HepG2 (cell line): ENCODE results near the gene CYB5D1. TPM values are rescaled to one million over a fixed set of nuclear protein-coding genes. Genes with fewer than 3 reads are reported as not detected.

Source experiments
- ATF5 ChIP-seq: sonication (generic); formaldehyde crosslinking; IDR thresholded peaks from 2 replicates; pipeline ENCODE4 v1.4.0; 2020; ENCODE audit warnings: mild to moderate bottlenecking, low read depth, missing genetic modification reagents
- CBFB ChIP-seq: sonication (generic); formaldehyde crosslinking; IDR thresholded peaks from 2 replicates; pipeline ENCODE4 v1.4.0; 2020; ENCODE audit warnings: missing genetic modification reagents
- CERS6 ChIP-seq: sonication (generic); formaldehyde crosslinking; IDR thresholded peaks from 2 replicates; pipeline ENCODE4 v1.5.0; 2020; ENCODE audit warnings: missing genetic modification reagents
- CSRNP2 ChIP-seq: sonication (generic); formaldehyde crosslinking; conservative IDR thresholded peaks from 2 replicates; pipeline ENCODE4 v1.8.0; 2022; ENCODE audit warnings: low read depth, missing genetic modification reagents
- DBP ChIP-seq: sonication (generic); formaldehyde crosslinking; IDR thresholded peaks from 2 replicates; pipeline ENCODE4 v1.4.0; 2020; ENCODE audit warnings: missing genetic modification reagents; ENCODE audit errors: not compliant biosample characterization
- FOSL2 ChIP-seq: sonication (generic); formaldehyde crosslinking; IDR thresholded peaks from 2 replicates; pipeline ENCODE4 v1.4.0; 2020; ENCODE audit warnings: missing genetic modification reagents
- HDAC6 ChIP-seq: fragments of 200-600 bp; sonication (generic); IDR thresholded peaks from 2 replicates; pipeline ENCODE4 v1.7.0; 2017; ENCODE audit warnings: mild to moderate bottlenecking, antibody characterized with exemption, low read length, low read depth
- MZF1 ChIP-seq: sonication (generic); formaldehyde crosslinking; IDR thresholded peaks from 2 replicates; pipeline ENCODE4 v1.8.1; 2023; ENCODE audit warnings: mild to moderate bottlenecking, missing genetic modification reagents, borderline replicate concordance
- RFXAP ChIP-seq: sonication (generic); formaldehyde crosslinking; IDR thresholded peaks from 2 replicates; pipeline ENCODE4 v1.4.0; 2020; ENCODE audit warnings: missing genetic modification reagents, borderline replicate concordance
- SETDB1 ChIP-seq: sonication (generic); formaldehyde crosslinking; IDR thresholded peaks from 2 replicates; pipeline ENCODE4 v1.5.1; 2020; ENCODE audit warnings: missing genetic modification reagents, mild to moderate bottlenecking, borderline replicate concordance
- SRSF4 ChIP-seq: fragments of 200-400 bp; formaldehyde crosslinking; IDR thresholded peaks from one replicate; pipeline ENCODE4 v1.6.1; 2018; ENCODE audit warnings: mild to moderate bottlenecking, low read depth, low read length, moderate library complexity; ENCODE audit not compliant: poor library complexity, severe bottlenecking
- TOPORS ChIP-seq: sonication (generic); formaldehyde crosslinking; IDR thresholded peaks from 2 replicates; pipeline ENCODE4 v1.8.0; 2023; ENCODE audit warnings: mild to moderate bottlenecking, missing genetic modification reagents
- USF2 ChIP-seq, 2 experiments: sonication (generic) in 1 of 2; formaldehyde crosslinking in 1 of 2; IDR thresholded peaks; 2 replicates each; pipeline versions ENCODE4 v1.5.1 to v1.6.1; 2011 to 2020; ENCODE audit warnings: borderline replicate concordance in 1 of 2, low read depth in 1 of 2, low read length in 1 of 2, mild to moderate bottlenecking in 1 of 2, missing genetic modification reagents in 1 of 2, moderate library complexity in 1 of 2
- ZNF205 ChIP-seq: IDR thresholded peaks from 2 replicates; pipeline ENCODE4 v1.6.1; 2018; ENCODE audit warnings: missing biosample characterization, missing genetic modification reagents
- ZNF446 ChIP-seq: sonication (generic); formaldehyde crosslinking; IDR thresholded peaks from 2 replicates; pipeline ENCODE4 v1.5.0; 2020; ENCODE audit warnings: mild to moderate bottlenecking, missing genetic modification reagents
- ZNF510 ChIP-seq: sonication (generic); formaldehyde crosslinking; IDR thresholded peaks from 2 replicates; pipeline ENCODE4 v1.4.0; 2020; ENCODE audit warnings: low read depth, mild to moderate bottlenecking, missing genetic modification reagents
- ZNF605 ChIP-seq: sonication (generic); formaldehyde crosslinking; IDR thresholded peaks from 2 replicates; pipeline ENCODE4 v1.8.0; 2022; ENCODE audit warnings: mild to moderate bottlenecking, missing genetic modification reagents
- ZNF790 ChIP-seq: sonication (generic); formaldehyde crosslinking; IDR thresholded peaks from 2 replicates; pipeline ENCODE4 v1.8.0; 2022; ENCODE audit warnings: missing genetic modification reagents, mild to moderate bottlenecking, borderline replicate concordance
- ZSCAN5A ChIP-seq: sonication (generic); formaldehyde crosslinking; IDR thresholded peaks from 2 replicates; pipeline ENCODE4 v1.8.0; 2022; ENCODE audit warnings: mild to moderate bottlenecking, missing genetic modification reagents, borderline replicate concordance
- ZZZ3 ChIP-seq: sonication (generic); formaldehyde crosslinking; IDR thresholded peaks from 2 replicates; pipeline ENCODE4 v1.4.0; 2020; ENCODE audit warnings: missing genetic modification reagents, mild to moderate bottlenecking, borderline replicate concordance
- polyA plus RNA-seq, 8 experiments: library from polyadenylated mRNA; depleted of rRNA in 3 of 8; stranded (reverse) in 7 of 8; unstranded in 1 of 8; fragments of >200 nt; fragmentation: Illumina TruSeq in 4 of 8; extraction: Trizol in 4 of 8; gene quantifications; 2 replicates each; pipeline versions ENCODE4 v1.2.1 to v1.2.3, GENCODE V29; 2011 to 2016; ENCODE audit warnings: low read depth in 4 of 8, missing spikeins in 1 of 8, mixed read lengths in 1 of 8; ENCODE audit not compliant: insufficient read depth in 1 of 8
- total RNA-seq, 5 experiments: library from RNA; depleted of rRNA; stranded (reverse); fragments of >200 nt; fragmentation: Illumina TruSeq; extraction: Trizol; gene quantifications; 2 replicates each; pipeline ENCODE4 v1.2.3, GENCODE V29; 2016; ENCODE audit warnings: low read depth in 1 of 5

Gene CYB5D1
- total and polyA plus RNA-seq, 2 of the 13 experiments (the other 11 are each of a cell fraction or from before 2014, with no cell fraction given) = 8.9 to 17.0 TPM

GRCh38 chr17:7844292-7845154 lies 13.3 kb upstream of the CYB5D1 start (continued):
- no peak for TF ChIP-seq SETDB1 (CRISPR knock-in tag)
- no peak for TF ChIP-seq DBP (CRISPR knock-in tag)
- no peak for TF ChIP-seq CERS6 (CRISPR knock-in tag)
- TF ChIP-seq ZNF790 (CRISPR knock-in tag) = no peak
- peak; percentile 99 for TF ChIP-seq RFXAP (CRISPR knock-in tag)
- no peak for TF ChIP-seq ZNF605 (CRISPR knock-in tag)
- no peak for TF ChIP-seq CSRNP2 (CRISPR knock-in tag)
- no peak for TF ChIP-seq HDAC6
- no peak for TF ChIP-seq ZSCAN5A (CRISPR knock-in tag)
- TF ChIP-seq ZNF446 (CRISPR knock-in tag) = no peak
- peak; percentile 41; the same call in 1 of the 2 replicates for TF ChIP-seq ZZZ3 (CRISPR knock-in tag)
- no peak for TF ChIP-seq TOPORS (CRISPR knock-in tag)
- no peak for TF ChIP-seq SRSF4
- no peak for TF ChIP-seq MZF1 (CRISPR knock-in tag)
- TF ChIP-seq CBFB (CRISPR knock-in tag) = no peak
- no peak for TF ChIP-seq ATF5
- no peak for TF ChIP-seq USF2 (IDR thresholded peaks at IDR 0.05; ENCODE audit: low read depth, low read length)
- no peak for TF ChIP-seq USF2 (CRISPR knock-in tag; IDR thresholded peaks at IDR 0.05; ENCODE audit: borderline replicate concordance)
- TF ChIP-seq ZNF510 (CRISPR knock-in tag) = no peak
- TF ChIP-seq ZNF205 (CRISPR knock-in tag) = 0 out of 2 replicates have a peak, but pooled peaks have one; percentile 34
- TF ChIP-seq FOSL2 = 0 out of 2 replicates have a peak, but pooled peaks have one; percentile 5
